Measurements from ENCODE around the gene CDK10.

- TF ChIP-seq CTCF (IDR thresholded peaks at IDR 0.05) = no peak
- no peak for TF ChIP-seq POLR2A (IDR thresholded peaks at IDR 0.05)
These were observed 30.0 kb downstream of the CDK10 start for GRCh38 chr16:89716493-89716892.
